GM21723 (cell line): ENCODE data around the gene PATJ.
"Not testable (repeated sequence)": the region's sequence is repeated elsewhere in the genome, so short reads cannot be mapped to it uniquely, and the experiment has no call there.

Experiments used
- ATAC-seq: cut with Tn5 transposase; IDR thresholded peaks from one replicate; pipeline ENCODE4 v1.9.1; 2021; ENCODE audit warnings: mild to moderate bottlenecking, moderate library complexity; ENCODE audit not compliant: unreplicated experiment

Gene PATJ

DNA sequence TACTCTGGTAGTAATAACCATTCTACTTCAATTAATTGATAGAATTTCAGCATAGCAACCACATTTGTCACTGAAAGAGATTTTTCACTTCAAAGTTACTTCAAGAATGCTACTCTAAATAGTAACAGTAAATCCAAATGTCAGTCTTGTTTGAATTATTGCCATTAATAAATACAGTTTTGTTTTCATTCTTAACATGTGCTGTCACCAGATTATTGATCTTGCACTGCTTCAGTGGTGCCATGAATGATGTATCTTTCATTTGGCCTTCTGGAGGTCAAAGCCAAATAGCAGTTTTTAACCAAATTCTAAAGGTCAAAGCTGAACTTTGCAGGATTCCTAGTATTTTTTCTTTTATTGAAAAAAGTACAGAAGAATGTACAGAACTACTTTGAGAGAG lies 199.5 kb downstream of the PATJ start:
- ATAC-seq, result no peak

DNA sequence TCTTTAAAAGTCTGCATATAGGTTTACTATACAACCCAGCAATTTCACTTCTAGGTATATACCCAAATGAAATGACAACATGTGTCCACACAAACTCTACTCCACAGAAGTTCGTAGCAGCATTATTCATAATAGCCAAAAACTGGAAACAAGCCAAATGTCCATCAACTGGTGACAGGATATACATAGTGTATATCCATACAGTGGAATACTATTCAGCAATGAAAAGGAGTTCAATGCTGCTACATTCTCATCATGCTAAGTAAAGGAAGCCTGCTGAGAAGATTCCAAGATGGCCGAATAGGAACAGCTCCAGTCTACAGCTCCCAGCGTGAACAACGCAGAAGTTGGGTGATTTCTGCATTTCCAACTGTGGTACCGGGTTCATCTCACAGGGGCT lies 200.6 kb downstream of the PATJ start:
- no peak for ATAC-seq

DNA sequence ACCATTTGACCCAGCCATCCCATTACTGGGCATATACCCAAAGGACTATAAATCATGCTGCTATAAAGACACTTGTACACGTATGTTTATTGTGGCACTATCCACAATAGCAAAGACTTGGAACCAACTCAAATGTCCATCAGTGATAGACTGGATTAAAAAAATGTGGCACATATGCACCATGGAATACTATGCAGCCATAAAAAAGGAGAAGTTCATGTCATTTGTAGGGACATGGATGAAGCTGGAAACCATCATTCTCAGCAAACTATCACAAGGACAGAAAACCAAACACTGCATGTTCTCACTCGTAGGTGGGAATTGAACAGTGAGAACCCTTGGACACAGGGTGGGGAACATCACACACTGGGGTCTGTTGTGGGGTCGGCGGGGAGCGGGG lies 206.4 kb downstream of the PATJ start:
- not testable (repeated sequence) for ATAC-seq

DNA sequence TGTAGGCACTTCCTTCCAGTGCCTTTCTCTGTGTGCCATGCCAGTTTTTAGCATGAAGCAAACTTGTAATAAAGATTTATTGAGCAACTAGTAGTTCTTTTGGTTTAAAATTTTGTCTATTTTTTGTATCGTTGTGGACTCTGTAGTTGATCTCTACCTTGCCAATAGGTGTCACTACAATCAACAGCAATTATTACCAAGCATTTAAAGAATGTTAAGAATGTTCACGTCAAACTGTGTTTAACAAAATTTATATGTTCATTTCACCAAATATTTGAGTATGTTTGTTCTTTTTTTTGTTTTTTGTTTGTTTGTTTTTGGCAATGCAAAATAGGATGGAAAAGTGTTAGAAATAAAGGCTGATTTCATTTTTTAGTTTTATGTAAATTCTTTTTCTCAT lies 208.1 kb downstream of the PATJ start:
- ATAC-seq, result no peak

DNA sequence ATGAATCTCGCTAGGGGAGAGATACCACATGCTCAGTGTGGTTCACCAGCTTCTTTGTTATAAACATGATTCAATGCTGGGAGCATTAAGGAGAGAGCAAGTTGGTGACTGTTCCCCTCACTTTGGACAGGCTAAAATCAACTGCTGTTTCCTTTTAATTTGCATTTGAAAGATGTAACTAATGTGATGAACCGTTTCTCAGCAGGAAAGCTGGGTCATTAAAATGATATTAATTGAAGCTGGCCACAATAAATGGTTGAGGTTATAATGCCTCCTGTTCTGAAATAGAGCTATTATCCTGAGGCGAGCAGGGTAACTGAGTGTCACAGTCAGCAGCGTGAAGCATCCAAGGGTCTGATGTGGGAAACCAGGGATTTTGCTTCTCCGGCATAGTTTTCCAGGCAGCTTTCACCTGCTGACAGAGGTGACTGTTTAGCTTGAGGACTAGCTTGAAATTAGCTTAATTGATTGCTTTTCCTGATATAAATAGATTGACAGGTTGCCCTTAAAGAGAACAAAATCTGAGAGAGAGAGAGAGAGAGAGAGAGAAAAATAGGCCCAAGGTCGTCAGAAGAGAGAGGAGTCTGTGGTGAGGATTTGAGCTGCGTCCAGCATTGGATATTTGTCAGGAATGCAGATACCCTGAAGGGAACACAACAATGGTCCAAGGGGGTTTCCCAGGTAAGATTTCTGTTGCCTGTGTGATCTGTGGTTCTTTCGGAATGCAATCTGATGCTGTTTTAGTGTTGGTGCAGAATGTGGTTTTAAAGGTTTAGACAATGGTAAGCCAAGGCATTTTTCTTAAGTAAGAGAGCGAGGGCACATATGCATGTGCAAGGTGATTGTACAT lies 209.7 kb downstream of the PATJ start:
- no peak for ATAC-seq

DNA sequence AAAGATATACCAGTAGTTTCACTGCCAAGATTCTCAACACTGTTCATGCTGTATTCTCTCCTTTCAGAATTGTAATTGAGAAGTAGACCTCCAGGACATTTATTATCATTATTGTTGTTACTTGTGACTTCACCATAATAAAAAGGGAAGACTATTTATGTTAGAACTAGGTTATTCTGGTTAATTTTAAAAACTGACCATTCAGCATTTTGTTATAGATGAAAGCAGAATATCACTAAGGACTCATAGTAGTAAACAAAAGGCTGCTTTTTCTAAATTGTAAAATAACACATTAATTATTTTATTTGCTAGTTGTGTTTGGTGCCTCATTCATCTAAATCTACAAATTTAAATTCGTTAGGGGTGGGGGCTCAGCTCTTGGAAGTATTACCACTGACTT lies 210.4 kb downstream of the PATJ start:
- ATAC-seq, result no peak

DNA sequence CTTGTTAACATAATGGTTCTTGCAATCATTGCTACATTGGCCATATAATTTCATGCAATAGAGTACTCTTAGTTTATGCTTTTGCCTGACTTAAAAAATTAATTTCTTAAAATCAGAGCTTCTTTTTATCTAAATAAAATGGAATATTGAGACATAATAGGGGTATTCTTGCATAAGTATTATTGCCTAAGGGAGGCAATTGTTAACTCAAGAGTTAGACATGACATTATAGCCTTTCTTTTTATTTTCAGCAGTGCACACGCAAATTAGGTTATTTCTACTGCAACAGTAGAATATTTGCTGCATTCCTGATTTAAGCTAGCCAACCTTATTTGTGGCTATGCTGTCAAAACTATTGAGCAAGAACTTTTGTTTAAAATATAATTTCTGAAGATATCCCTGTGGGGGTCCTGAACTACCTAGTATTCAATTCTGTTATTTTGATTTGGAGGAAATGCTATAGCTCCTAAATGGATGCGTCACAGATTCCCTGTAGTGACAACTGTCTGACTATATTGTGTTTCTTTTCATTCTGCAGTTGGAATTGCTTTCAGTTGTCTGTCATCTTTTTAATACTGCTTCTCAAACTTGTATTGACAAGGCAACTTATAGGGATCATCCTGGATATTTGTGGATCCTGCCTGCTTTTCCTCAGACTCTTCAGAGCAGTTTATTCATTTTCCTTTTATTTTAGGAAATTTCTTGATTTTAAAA lies 211.0 kb downstream of the PATJ start:
- no peak for ATAC-seq

DNA sequence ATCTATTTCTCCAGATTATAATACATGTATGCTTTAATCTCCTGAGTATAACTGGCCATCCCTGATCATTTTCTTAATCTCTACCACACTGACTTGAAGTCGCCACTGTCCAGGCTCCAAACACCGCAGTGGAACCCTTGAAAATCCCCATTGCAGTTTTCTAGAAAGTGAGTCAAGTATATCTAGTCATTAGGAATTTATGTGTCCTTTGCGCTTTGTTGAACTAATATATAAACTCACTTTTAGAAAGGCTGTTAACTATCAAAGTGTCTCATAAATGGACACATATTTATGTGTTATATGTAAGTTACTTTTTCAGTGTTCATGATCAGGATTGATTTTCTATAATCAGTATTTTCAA lies 211.5 kb downstream of the PATJ start:
- no peak for ATAC-seq

DNA sequence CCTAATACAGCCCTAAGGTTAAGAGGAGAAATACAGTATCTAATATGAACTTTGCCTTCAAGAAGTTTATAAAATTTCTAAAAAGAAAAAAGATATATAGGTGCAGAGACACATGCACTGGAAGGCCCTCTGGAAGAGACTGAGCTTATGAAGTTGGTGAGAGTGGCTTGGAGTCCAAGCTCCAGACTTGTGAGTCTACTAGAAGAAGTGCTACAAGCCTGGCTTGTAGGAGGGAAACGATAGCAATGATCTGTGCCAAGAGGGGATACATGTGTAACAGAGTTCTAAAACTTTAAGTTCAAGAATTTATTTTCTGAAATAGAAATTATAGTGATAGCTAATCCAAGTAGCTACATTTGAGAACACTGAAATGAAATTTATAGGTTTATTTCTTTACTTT lies 213.0 kb downstream of the PATJ start:
- ATAC-seq, result no peak

DNA sequence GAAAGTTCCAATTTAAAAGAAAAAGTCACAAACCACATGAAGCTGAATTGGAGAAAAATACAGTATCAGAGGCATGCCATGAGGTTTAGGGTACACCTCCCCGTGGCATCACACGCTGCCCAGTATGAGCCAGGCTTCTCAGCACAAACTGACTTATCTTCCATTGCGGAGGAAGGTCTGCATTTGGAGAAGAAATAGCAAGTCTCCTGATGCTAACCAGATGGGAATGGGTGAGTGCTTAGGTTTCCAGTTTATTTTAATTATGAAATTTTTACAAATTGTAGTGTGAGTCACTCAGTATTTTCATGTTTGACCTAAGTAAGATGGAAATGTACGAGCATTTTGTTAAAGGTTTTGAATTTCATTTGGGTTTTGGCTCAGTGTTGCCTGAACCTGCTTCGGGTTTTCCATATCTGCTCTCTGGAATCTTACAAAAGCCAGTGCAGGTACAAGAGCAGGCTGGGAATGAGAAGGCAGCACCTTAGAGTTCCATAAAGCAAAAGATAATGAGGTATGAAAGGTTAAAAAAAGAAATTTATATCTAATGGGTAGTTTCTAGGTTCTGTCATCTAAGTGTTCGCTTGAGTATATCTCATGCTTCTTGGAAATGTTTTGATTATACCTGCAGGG lies 213.9 kb downstream of the PATJ start:
- no peak for ATAC-seq

DNA sequence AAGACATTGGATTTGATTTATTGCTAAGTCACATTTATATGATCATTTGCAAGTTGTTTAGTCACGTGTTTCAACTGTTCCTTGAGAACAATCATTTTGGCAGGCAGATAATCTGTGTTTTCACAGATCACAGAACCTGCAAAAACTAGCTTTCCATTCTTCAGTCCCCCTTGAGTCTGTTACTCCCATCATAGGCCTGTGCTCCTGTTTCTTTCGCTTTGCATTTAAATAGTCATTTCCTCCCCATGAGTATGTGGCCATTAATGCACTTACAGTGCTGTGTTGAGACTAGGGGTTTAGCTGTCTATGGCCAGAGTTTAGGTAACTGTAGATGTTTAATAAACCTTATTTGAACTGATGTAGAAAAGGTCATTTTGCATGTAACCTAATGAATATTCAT lies 214.5 kb downstream of the PATJ start:
- no peak for ATAC-seq

DNA sequence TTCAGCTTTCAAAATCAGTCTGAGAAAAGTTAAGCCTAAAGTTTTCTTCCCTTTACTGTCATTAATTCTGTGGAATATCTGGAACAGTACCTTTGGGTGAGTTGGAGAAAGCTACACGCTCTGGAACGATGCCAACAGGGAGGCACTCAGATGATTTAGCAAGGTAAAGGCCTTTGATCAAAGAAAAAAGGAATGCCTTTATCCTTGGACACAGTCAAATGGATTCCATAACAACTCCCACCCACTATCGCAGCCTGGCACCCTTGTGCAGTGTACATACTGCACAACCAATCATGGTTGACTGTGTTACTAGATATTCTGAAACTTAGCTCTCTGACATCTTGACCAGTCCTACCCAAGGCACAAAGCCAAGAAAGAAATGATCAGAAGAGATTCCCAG lies 218.7 kb downstream of the PATJ start:
- no peak for ATAC-seq

DNA sequence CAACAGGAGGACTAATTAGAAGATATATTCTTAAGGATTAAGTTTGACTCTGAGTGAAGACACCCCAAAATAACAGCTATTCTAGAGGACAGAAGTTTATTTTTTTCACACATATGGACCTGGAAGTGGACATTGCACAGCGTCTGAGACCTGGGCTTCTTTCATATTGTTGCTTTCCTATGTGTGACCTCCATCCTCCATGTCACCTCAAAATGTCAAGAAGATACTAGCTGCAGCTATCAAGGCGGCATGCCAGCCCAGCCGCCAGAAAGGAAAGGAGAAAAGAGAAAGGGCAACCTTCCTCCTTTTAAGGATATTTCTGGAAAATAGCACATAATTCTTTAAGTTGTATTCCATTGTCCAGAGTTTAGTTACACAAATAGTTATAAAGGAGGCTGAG lies 220.4 kb downstream of the PATJ start:
- ATAC-seq, result no peak

DNA sequence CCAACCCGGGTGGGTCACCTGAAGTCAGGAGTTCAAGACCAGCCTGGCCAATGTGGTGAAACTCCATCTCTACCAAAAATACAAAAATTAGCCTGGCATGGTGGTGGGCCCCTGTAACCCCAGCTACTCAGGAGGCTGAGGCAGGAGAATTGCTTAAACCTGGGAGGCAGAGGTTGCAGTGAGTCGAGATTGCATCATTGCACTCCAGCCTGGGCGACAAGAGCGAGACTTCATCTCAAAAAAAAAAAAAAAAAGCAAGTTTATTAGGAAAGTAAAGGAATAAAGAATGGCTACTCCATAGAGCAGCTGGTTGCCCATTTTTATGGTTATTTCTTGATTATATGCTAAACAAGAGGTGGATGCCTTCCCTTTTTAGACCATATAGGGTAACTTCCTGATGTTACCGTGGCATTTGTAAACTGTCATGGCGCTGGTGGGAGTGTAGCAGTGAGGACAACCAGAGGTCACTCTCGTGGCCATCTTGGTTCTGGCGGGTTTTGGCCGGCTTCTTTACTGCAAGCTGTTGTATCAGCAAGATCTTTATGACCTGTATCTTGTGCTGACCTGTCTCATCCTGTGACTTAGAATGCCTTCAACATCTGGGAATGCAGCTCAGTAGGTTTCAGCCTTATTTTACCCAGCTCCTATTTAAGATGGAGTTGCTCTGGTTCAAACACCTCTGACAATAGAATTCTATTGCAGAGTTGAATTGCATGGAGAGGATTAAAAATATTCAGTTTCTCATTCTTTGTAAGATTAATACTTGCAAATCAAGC lies 224.4 kb downstream of the PATJ start:
- not testable (repeated sequence) for ATAC-seq

DNA sequence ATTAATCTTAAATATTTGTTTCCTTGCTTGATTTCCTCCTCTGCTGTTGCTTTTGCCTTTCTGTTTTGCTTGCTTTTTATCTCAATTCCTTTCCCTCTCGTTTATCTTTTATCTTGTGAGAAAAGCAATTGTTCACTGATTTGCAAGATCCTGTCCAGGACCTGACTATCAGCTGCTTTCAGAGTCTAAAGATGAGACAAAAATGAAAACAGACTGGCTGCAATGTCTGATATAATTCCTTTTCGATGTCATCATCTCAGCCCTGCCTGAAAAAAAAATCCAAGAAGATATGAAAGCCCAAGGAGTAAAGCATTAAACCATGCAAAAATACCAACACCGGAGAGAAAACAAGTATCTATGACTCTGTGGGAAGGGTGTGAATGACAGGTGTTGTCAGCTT lies 225.5 kb downstream of the PATJ start:
- ATAC-seq, result no peak

DNA sequence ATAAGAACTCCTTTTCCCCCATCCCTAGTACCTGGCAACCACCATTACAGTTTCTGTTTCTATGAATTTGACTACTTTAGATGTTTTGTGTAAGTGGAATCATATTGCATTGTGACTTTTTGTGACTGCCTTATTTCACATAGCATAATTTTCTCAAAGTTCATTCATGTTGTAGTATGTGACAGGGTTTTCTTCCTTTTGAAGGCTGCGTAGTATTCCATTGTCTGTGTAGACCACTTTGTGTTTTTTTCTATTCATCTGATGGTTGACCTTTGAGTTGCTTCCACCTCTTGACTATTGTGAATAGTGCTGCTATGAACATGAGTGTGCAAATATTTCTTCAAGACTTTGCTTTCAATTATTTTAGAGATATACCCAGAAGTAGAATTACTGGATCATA lies 226.6 kb downstream of the PATJ start:
- no peak for ATAC-seq

DNA sequence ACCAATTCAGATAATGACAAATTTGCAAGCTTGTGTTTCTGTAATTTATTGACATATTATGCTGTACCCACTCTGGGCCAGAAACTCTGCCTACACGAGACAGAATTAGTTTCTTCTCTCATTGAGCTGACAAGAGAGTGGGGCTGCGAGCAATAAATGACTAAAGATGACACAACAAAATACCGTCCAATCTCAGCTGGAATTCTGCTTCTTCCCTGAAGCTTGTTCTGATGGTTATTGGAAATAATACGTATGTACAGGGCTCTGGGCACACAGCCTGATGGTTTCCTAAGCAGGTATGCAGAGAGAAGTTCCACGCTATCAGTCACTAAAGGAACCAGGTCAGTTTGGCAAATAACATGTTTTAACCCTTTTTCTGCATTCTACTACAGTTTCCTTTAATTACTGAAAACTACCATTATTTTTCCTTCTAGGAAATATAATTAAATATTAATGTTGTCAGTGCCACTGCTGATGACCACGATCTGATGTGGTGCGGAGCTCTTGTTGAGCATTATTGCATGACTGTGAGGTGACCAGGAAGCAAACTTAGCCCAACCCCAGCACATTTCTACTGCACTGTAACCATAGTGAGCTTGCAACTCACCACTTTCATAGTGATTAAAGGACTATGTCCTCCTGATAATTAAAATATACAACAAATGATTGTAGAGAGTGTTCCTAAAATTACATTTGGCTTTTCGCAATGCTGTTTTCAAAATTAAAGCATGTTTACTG lies 231.0 kb downstream of the PATJ start:
- no peak for ATAC-seq

DNA sequence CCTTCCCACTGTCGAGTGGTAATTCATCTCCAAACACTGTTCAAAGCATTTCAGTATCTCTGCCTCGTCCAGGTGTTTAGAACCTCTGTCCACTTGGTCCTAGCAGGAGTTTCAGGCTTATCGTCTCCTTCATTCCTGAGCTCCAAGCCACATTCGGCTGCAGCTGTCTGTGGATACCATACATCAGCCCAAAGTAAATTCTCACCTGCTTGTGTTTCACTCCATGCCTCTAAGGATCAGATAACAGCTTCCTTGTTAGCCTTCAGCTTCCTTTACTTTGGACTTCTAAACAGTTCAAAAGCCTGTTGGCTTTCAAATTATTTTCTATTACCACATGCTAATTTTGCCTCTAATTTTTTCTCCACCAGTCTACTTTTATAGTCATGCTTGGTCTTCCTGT lies 233.4 kb downstream of the PATJ start:
- ATAC-seq, result no peak

DNA sequence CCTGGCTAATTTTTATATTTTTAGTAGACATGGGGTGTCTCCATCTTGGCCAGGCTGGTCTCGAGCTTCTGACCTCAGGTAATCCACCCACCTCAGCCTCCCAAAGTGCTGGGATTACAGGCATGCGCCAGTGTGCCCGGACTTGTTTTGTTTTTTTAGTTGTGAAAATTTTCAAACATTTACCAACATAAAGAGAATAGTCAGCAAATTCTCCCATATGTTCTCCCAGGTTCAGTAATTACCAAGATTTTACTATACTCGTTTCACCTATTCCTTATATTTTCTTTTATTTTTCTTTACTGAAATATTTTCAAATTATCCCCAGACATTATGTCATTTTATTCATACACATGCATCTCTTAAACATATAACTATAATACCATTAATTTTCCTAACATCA lies 234.3 kb downstream of the PATJ start:
- ATAC-seq, result no peak

DNA sequence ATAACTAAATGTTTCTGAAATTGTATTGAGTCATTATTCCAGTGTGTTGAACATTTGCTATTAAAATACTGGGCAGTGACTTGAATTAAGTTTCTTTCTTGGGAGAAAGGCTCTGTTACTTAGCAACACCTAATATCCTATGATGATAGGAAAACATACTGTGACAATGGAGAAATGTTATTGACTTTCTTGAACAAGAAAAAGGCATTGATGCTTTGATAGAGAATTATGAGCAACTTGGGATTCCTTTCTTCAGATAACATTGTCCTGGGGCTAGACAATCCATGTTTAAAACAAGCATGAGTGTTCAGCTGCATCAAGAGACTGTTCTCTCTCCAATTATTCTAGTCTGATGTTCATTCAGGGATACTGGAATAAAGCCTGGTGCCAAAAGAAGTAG lies 236.5 kb downstream of the PATJ start:
- ATAC-seq, result no peak

DNA sequence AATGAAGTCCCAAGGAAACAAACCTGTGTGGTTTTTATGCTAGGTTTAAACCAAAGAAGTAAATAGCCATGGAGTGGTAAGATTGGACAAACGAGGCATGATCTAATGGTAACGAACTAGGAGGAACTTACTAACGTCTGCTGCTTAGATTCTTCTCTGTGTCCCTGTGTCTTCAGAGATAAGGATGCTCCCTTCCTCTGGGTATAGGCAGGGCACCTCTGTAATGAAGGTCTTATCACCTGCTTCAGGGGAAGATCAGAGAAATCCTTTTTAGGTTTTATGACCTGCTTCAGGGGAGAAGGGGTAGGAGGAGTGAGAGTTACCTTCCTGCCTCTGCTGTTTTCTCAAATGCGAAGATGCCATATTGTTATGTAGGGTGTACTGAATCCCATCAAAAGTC lies 237.4 kb downstream of the PATJ start:
- ATAC-seq, result no peak
